ENCODE results near the gene RIN1. TPM values are rescaled to one million over a fixed set of nuclear protein-coding genes. Genes with fewer than 3 reads are reported as not detected.

The RIN1 gene
- total and polyA plus RNA-seq, 2 of the 13 experiments (the other 11 are each of a cell fraction or from before 2014, with no cell fraction given) = 2.4 to 4.1 TPM

- ATAC-seq = peak; percentile 30; the same call in 2 of the 3 replicates
- WGBS (ENCODE audit: low lambda C conversion rate) = 70% methylated on average over 3 of the region's 3 CpGs
- in situ Hi-C loops (cut with HindIII; ENCODE audit: extremely low pct_ligation_motif_present, low pct_unique_long_range_greater_than_20kb) = no loop called here
Measured at GRCh38 chr11:66359662-66360087, 23.4 kb upstream of the RIN1 start.

More at GRCh38 chr11:66359662-66360087, 23.4 kb upstream of the RIN1 start:
- Histone ChIP-seq H3K9ac (ENCODE audit: insufficient read depth, low read depth, low read length) (no peak overlapping the region), H3K4me3 (replicated peaks in 1 of 3; ENCODE audit: insufficient read depth in 1 of 3, low read depth in 2 of 3, low read length in 3 of 3) (no peak overlapping the region), H3K36me3 (replicated peaks in 1 of 2; ENCODE audit: control insufficient read depth in 1 of 2, insufficient read depth in 2 of 2, low read length in 2 of 2) (peaks cover 10 to 24% of the 10 kb centered on the region in 2 experiments; a peak in 4 of 5 replicates), H3K4me1 (ENCODE audit: insufficient read depth, low read length) (peaks cover 13% of the 10 kb centered on the region), H3K79me2 (ENCODE audit: insufficient read depth, low read length) (no peaks in the 10 kb centered on the region), H3K9me3 (ENCODE audit: low read length) (no peaks in the 10 kb centered on the region), H4K20me1 (ENCODE audit: insufficient read depth, low read length) (no peaks in the 10 kb centered on the region), H2AFZ (ENCODE audit: low read length) (no peak overlapping the region), H3K4me2 (ENCODE audit: low read depth, low read length) (no peak overlapping the region), H3K27me3 (ENCODE audit: control insufficient read depth in 1 of 2, insufficient read depth in 2 of 2, low read length in 2 of 2) (no peaks in the 10 kb centered on the region), H3K27ac (ENCODE audit: extremely low read length, insufficient read depth, low read length) (no peak overlapping the region)
- intact Hi-C loops (cut with micrococcal nuclease; ENCODE audit: unreplicated experiment) = no loop called here
- ChIA-PET POLR2A (interaction anchor here (0.6 kb wide), 1 partner anchor 8 kb away, joined by 3 read pairs; no protein-coding TSS in a partner anchor), CTCF (ENCODE audit: low intra/inter-chr PET ratio, low total read pairs) (interaction anchor here (0.6 kb wide), 1 partner anchor 141 kb away, joined by 4 read pairs; no protein-coding TSS in a partner anchor)
- DNase-seq (ENCODE audit: low spot score) (no peak), FAIRE-seq (no peak)
- BruUV-seq (replicated peaks) = no TSS peak
- TF ChIP-seq RARA (CRISPR knock-in tag; IDR thresholded peaks at IDR 0.05) (peak; percentile 51; the same call in 1 of the 2 replicates), NR2F6 (IDR thresholded peaks at IDR 0.05) (peak; percentile 74), NR2F6 (CRISPR knock-in tag; IDR thresholded peaks at IDR 0.05) (0 out of 2 replicates have a peak, but pooled peaks have one; percentile 37), AGO2 (optimal IDR thresholded peaks at IDR 0.05; ENCODE audit: low read depth, low read length) (peak; percentile 7), RXRA (CRISPR knock-in tag; IDR thresholded peaks at IDR 0.05) (peak; percentile 15; the same call in 1 of the 2 replicates), PCBP1 (IDR thresholded peaks at IDR 0.05; ENCODE audit: borderline replicate concordance, low read depth, low read length) (no peak), ZNF383 (CRISPR knock-in tag; IDR thresholded peaks at IDR 0.05; ENCODE audit: borderline replicate concordance) (no peak), ZBTB37 (CRISPR knock-in tag; IDR thresholded peaks at IDR 0.05) (no peak), NFYC (CRISPR knock-in tag; IDR thresholded peaks at IDR 0.05) (0 out of 2 replicates have a peak, but pooled peaks have one; percentile 29), ZNF281 (CRISPR knock-in tag; IDR thresholded peaks at IDR 0.05; ENCODE audit: borderline replicate concordance) (peak; percentile 26; the same call in 1 of the 2 replicates), NR2F1 (CRISPR knock-in tag; IDR thresholded peaks at IDR 0.05) (0 out of 4 replicates have a peak, but pooled peaks of 1 of the 2 experiments have one; percentile 14)

All from HepG2 (cell line).